ENCODE data around the gene XPR1. TPM values are rescaled to one million over a fixed set of nuclear protein-coding genes. Genes with fewer than 3 reads are reported as not detected.
"Not testable (repeated sequence)": the region's sequence is repeated elsewhere in the genome, so short reads cannot be mapped to it uniquely, and the experiment has no call there.

XPR1 gene
- total RNA-seq, 1 donor: 25.7 TPM

GRCh38 chr1:180675586-180675985 is 43.8 kb downstream of the XPR1 start:
- Histone ChIP-seq H3K9me3 (ENCODE audit: low read depth, low read length) (no peaks in the 10 kb centered on the region), H3K4me1 (ENCODE audit: insufficient read depth, low read length) (no peaks in the 10 kb centered on the region), H3K4me3 (ENCODE audit: insufficient read depth, low read length) (no peak overlapping the region), H3K27ac (ENCODE audit: low read depth, low read length) (no peak overlapping the region), H3K36me3 (ENCODE audit: insufficient read depth, low read length) (no peaks in the 10 kb centered on the region), H3K4me2 (ENCODE audit: insufficient read depth, low read length) (no peak overlapping the region), H2AFZ (ENCODE audit: low read length) (no peak overlapping the region), H3K79me2 (ENCODE audit: insufficient read depth, low read length) (peaks cover 16% of the 10 kb centered on the region), H4K20me1 (ENCODE audit: insufficient read depth, low read length) (no peaks in the 10 kb centered on the region), H3K27me3 (ENCODE audit: insufficient read depth, low read length) (no peaks in the 10 kb centered on the region)
- TF ChIP-seq, protein P1, sequence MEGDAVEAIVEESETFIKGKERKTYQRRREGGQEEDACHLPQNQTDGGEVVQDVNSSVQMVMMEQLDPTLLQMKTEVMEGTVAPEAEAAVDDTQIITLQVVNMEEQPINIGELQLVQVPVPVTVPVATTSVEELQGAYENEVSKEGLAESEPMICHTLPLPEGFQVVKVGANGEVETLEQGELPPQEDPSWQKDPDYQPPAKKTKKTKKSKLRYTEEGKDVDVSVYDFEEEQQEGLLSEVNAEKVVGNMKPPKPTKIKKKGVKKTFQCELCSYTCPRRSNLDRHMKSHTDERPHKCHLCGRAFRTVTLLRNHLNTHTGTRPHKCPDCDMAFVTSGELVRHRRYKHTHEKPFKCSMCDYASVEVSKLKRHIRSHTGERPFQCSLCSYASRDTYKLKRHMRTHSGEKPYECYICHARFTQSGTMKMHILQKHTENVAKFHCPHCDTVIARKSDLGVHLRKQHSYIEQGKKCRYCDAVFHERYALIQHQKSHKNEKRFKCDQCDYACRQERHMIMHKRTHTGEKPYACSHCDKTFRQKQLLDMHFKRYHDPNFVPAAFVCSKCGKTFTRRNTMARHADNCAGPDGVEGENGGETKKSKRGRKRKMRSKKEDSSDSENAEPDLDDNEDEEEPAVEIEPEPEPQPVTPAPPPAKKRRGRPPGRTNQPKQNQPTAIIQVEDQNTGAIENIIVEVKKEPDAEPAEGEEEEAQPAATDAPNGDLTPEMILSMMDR (IDR thresholded peaks at IDR 0.05; ENCODE audit: extremely low read depth, low read depth, low read length): no peak
- no peak for DNase-seq (ENCODE audit: insufficient read length, low spot score, missing footprints)

GRCh38 chr1:180680558-180681144 is 48.8 kb downstream of the XPR1 start:
- Histone ChIP-seq H3K36me3 (ENCODE audit: insufficient read depth, low read length) (no peaks in the 10 kb centered on the region), H3K4me1 (ENCODE audit: insufficient read depth, low read length) (no peaks in the 10 kb centered on the region), H3K27me3 (ENCODE audit: insufficient read depth, low read length) (no peaks in the 10 kb centered on the region), H3K9me3 (ENCODE audit: low read depth, low read length) (no peaks in the 10 kb centered on the region), H3K4me2 (ENCODE audit: insufficient read depth, low read length) (no peak overlapping the region), H4K20me1 (ENCODE audit: insufficient read depth, low read length) (no peaks in the 10 kb centered on the region), H3K27ac (ENCODE audit: low read depth, low read length) (no peak overlapping the region), H3K4me3 (ENCODE audit: insufficient read depth, low read length) (no peak overlapping the region), H3K79me2 (ENCODE audit: insufficient read depth, low read length) (peaks cover 5% of the 10 kb centered on the region), H2AFZ (ENCODE audit: low read length) (no peak overlapping the region)
- TF ChIP-seq, protein P1 (IDR thresholded peaks at IDR 0.05; ENCODE audit: extremely low read depth, low read depth, low read length): no peak
- DNase-seq (ENCODE audit: insufficient read length, low spot score, missing footprints): no peak

GRCh38 chr1:180683117-180683516 is 51.3 kb downstream of the XPR1 start:
- not testable (repeated sequence) for H3K27ac ChIP-seq (ENCODE audit: low read depth, low read length); H3K27me3 ChIP-seq (ENCODE audit: insufficient read depth, low read length); DNase-seq (ENCODE audit: insufficient read length, low spot score, missing footprints); H2AFZ ChIP-seq (ENCODE audit: low read length); H3K9me3 ChIP-seq (ENCODE audit: low read depth, low read length); H3K4me1 ChIP-seq (ENCODE audit: insufficient read depth, low read length); H3K4me2 ChIP-seq (ENCODE audit: insufficient read depth, low read length); H3K4me3 ChIP-seq (ENCODE audit: insufficient read depth, low read length); H4K20me1 ChIP-seq (ENCODE audit: insufficient read depth, low read length); H3K79me2 ChIP-seq (ENCODE audit: insufficient read depth, low read length); H3K36me3 ChIP-seq (ENCODE audit: insufficient read depth, low read length)

DNA sequence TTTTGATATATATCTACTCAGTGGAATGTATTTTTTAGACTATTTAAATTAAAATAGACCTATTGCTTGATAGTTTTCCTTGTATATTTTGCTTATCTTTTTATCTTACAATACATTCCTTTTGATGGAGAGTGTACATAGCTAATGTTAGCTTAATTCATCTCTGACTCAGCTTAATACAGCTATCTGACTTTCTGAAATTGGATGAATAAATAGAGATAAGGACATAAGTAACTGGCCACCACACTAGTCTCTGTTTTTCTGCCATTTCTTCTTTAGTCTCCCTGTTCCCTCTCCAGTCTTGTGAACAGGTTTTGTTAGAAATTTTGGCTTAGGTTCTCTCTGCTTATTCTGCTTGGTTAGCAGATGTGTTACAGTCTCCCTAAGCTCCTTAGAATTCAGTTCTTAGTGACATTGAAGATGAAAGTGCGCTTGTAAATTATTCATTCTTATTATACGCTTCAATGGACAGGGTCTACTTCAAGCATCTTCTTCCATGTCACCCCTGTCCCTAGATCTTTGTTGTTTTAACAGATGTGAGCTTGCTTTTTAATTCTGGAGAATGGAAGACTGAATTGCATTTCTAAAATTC is 59.6 kb downstream of the XPR1 start:
- Histone ChIP-seq H3K36me3 (ENCODE audit: insufficient read depth, low read length) (no peaks in the 10 kb centered on the region), H3K27me3 (ENCODE audit: insufficient read depth, low read length) (no peaks in the 10 kb centered on the region), H3K79me2 (ENCODE audit: insufficient read depth, low read length) (peaks cover 11% of the 10 kb centered on the region), H3K4me2 (ENCODE audit: insufficient read depth, low read length) (no peak overlapping the region), H3K9me3 (ENCODE audit: low read depth, low read length) (no peaks in the 10 kb centered on the region), H3K4me3 (ENCODE audit: insufficient read depth, low read length) (no peak overlapping the region), H4K20me1 (ENCODE audit: insufficient read depth, low read length) (peaks cover 2% of the 10 kb centered on the region), H3K4me1 (ENCODE audit: insufficient read depth, low read length) (peaks cover 6% of the 10 kb centered on the region), H3K27ac (ENCODE audit: low read depth, low read length) (no peak overlapping the region), H2AFZ (ENCODE audit: low read length) (no peak overlapping the region)
- DNase-seq (ENCODE audit: insufficient read length, low spot score, missing footprints): no peak
- TF ChIP-seq, protein P1 (IDR thresholded peaks at IDR 0.05; ENCODE audit: extremely low read depth, low read depth, low read length): no peak
